NCI-H1105 treated with DMSO at 0.1 percent for 48 hours (cell line): ENCODE data around the gene TBC1D12.
"Not testable (repeated sequence)": the region's sequence is repeated elsewhere in the genome, so short reads cannot be mapped to it uniquely, and the experiment has no call there.

Experiments
- DNase-seq: peaks from one replicate; lab custom pipeline; 2025; lab: John Stamatoyannopoulos, UW

Gene TBC1D12

GRCh38 chr10:94546049-94546900 is 143.9 kb downstream of the TBC1D12 start:
- peak; percentile 35 for DNase-seq

GRCh38 chr10:94546901-94547185 is 144.5 kb downstream of the TBC1D12 start:
- DNase-seq, result peak; percentile 41

- DNase-seq, result no peak
Observed at GRCh38 chr10:94549221-94549620, 146.9 kb downstream of the TBC1D12 start.

- DNase-seq, result not testable (repeated sequence)
Observed at GRCh38 chr10:94567714-94568307, 165.5 kb downstream of the TBC1D12 start.

GRCh38 chr10:94571081-94571480 is 168.7 kb downstream of the TBC1D12 start:
- no peak for DNase-seq

- no peak for DNase-seq
Observed at GRCh38 chr10:94571528-94571927, 169.2 kb downstream of the TBC1D12 start.

GRCh38 chr10:94578790-94579189 is 176.4 kb downstream of the TBC1D12 start:
- no peak for DNase-seq

GRCh38 chr10:94583124-94583523 is 180.8 kb downstream of the TBC1D12 start:
- no peak for DNase-seq
